ENCODE measurements around the gene GATA5. TPM values are rescaled to one million over a fixed set of nuclear protein-coding genes. Genes with fewer than 3 reads are reported as not detected.
"Not testable (repeated sequence)": the region's sequence is repeated elsewhere in the genome, so short reads cannot be mapped to it uniquely, and the experiment has no call there.

The GATA5 gene
- polyA plus RNA-seq, 1 experiment: not detected

- H3K27ac ChIP-seq (ENCODE audit: low read depth, low read length): no peak overlapping the region
- CTCF ChIA-PET: interaction anchor here (0.6 kb wide), 1 partner anchor 363 kb away, joined by 3 read pairs; no protein-coding TSS in a partner anchor
Measured at GRCh38 chr20:62428396-62429295, 47.1 kb downstream of the GATA5 start.

DNA sequence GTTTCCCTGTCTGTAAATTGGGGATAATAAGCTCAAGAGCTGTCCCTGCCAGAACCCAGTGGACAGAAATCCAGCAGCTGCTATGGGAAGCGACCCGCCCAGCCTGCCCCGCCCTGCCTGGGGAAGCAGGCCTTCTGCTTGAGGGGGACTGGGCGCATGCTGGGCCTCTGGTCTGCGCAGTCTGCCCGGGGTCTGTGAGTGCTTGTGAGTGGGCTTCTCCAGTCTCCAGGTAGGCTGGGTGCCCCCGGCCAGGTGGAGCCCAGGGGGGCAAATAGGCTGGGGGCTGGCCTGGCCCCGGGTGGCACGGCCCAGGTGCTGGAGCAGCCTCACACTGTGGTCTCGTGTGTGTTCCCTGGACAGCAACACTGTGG is 47.8 kb downstream of the GATA5 start:
- no peak overlapping the region for H3K27ac ChIP-seq (ENCODE audit: low read depth, low read length)
- H3K27me3 ChIP-seq (ENCODE audit: control insufficient read depth, insufficient read depth, low read length): peaks cover 16% of the 10 kb centered on the region
- DNase-seq (ENCODE audit: low read depth, low spot score): no peak
- CTCF ChIA-PET: no interaction called here
- POLR2A ChIA-PET: no interaction called here
- no peak overlapping the region for H3K4me3 ChIP-seq (ENCODE audit: low read depth, low read length)
- peaks cover 3% of the 10 kb centered on the region; the same call in 1 of the 2 replicates for H3K9me3 ChIP-seq (ENCODE audit: control insufficient read depth, insufficient read depth, low read length)
- TF ChIP-seq, protein P1, sequence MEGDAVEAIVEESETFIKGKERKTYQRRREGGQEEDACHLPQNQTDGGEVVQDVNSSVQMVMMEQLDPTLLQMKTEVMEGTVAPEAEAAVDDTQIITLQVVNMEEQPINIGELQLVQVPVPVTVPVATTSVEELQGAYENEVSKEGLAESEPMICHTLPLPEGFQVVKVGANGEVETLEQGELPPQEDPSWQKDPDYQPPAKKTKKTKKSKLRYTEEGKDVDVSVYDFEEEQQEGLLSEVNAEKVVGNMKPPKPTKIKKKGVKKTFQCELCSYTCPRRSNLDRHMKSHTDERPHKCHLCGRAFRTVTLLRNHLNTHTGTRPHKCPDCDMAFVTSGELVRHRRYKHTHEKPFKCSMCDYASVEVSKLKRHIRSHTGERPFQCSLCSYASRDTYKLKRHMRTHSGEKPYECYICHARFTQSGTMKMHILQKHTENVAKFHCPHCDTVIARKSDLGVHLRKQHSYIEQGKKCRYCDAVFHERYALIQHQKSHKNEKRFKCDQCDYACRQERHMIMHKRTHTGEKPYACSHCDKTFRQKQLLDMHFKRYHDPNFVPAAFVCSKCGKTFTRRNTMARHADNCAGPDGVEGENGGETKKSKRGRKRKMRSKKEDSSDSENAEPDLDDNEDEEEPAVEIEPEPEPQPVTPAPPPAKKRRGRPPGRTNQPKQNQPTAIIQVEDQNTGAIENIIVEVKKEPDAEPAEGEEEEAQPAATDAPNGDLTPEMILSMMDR (IDR thresholded peaks at IDR 0.05; ENCODE audit: low read depth, low read length): no peak

More at GRCh38 chr20:62428396-62429295, 47.1 kb downstream of the GATA5 start:
- Histone ChIP-seq H3K9me3 (ENCODE audit: control insufficient read depth, insufficient read depth, low read length) (peaks cover 3% of the 10 kb centered on the region; the same call in 1 of the 2 replicates), H3K27me3 (ENCODE audit: control insufficient read depth, insufficient read depth, low read length) (peaks cover 21% of the 10 kb centered on the region), H3K4me3 (ENCODE audit: low read depth, low read length) (no peak overlapping the region)
- POLR2A ChIA-PET: no interaction called here
- TF ChIP-seq, protein P1 (IDR thresholded peaks at IDR 0.05; ENCODE audit: low read depth, low read length): no peak
- DNase-seq (ENCODE audit: low read depth, low spot score): no peak

DNA sequence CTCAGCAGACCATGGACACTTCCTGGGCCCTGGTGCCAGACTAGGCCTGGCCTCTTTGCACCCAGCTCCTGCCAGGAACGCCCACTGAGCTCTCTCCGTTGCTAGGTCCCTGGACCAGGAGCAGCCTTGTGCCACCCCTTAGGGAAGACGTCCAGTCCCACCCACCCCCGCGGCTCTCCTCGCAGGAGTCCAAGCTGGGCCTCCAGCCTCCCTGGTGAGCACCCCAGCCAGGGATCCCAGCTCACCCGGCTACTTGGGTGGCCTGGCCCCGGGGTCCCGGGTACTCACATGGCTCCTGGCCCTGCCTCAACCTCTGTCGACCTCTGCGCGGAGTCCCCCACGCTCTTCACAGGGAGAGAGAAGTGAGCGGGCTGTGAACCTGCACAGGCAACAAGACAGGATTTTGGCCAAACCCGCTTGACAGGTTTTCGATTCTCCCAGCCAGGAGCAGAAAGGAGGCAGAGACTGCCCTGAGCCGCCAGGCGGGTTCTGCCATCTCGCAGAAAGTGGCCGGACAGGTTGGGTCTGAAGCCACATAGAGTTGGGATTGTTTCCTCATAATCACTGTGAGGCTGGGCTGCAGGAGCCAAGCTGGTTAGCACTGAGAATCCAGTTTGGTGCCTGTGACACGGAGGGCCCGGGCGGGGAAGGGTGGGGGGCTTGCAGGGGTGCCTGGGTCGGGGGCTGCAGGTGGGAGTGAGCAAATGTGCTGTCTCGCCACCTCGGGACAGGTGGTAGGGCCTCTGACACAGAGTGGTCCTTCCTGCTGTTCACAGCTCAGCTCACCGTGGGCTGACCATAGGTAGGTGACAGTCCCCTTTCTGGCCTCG is 48.4 kb downstream of the GATA5 start, which contains the start of gene RBBP8NL:
TSS of gene RBBP8NL (minus strand) at position 368 of the 830 bp plus-strand sequence. CDS start 7,892 bp downstream, outside the sequence.
- DNase-seq (ENCODE audit: low read depth, low spot score): no peak
- POLR2A ChIA-PET: no interaction called here
- H3K27ac ChIP-seq (ENCODE audit: low read depth, low read length): no peak within 1 kb of the TSS
- H3K4me3 ChIP-seq (ENCODE audit: low read depth, low read length): no peak within 1 kb of the TSS
- TF ChIP-seq, protein P1 (IDR thresholded peaks at IDR 0.05; ENCODE audit: low read depth, low read length): no peak
- peaks cover 11% of the 10 kb centered on the region for H3K27me3 ChIP-seq (ENCODE audit: control insufficient read depth, insufficient read depth, low read length)
- CTCF ChIA-PET: no interaction called here
- peaks cover 3% of the 10 kb centered on the region; the same call in 1 of the 2 replicates for H3K9me3 ChIP-seq (ENCODE audit: control insufficient read depth, insufficient read depth, low read length)

DNA sequence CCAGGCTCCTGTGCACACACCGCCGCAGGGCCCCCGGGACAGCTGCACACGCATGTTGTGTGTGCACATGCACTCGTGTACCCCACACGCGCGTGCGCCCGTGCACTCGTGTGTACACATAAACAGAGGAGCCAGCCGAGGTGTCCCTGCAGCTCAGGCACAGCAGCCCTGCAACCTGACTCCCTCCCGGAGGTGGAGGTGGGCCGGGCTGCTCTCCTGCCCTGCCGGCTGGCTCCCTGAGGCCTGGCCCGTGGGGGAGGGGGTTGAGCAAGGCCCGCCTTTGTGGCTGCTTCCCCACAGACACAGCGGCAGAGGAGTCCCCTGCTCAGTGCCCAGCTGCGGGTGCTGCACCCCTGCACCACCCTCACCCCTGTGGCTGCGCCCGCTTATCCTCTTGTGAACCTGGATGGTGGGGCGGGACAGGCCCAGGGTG is 49.1 kb downstream of the GATA5 start:
- no peak overlapping the region for H3K27ac ChIP-seq (ENCODE audit: low read depth, low read length)
- DNase-seq (ENCODE audit: low read depth, low spot score): no peak
- H3K27me3 ChIP-seq (ENCODE audit: control insufficient read depth, insufficient read depth, low read length): peaks cover 8% of the 10 kb centered on the region
- no peak overlapping the region for H3K4me3 ChIP-seq (ENCODE audit: low read depth, low read length)
- TF ChIP-seq, protein P1 (IDR thresholded peaks at IDR 0.05; ENCODE audit: low read depth, low read length): no peak
- peaks cover 3% of the 10 kb centered on the region; the same call in 1 of the 2 replicates for H3K9me3 ChIP-seq (ENCODE audit: control insufficient read depth, insufficient read depth, low read length)
- POLR2A ChIA-PET: no interaction called here
- CTCF ChIA-PET: no interaction called here

- H3K27me3 ChIP-seq (ENCODE audit: control insufficient read depth, insufficient read depth, low read length); CTCF ChIA-PET; H3K9me3 ChIP-seq (ENCODE audit: control insufficient read depth, insufficient read depth, low read length); DNase-seq (ENCODE audit: low read depth, low spot score); H3K4me3 ChIP-seq (ENCODE audit: low read depth, low read length); POLR2A ChIA-PET; H3K27ac ChIP-seq (ENCODE audit: low read depth, low read length): not testable (repeated sequence)
Measured at GRCh38 chr20:62426059-62426348, 49.8 kb downstream of the GATA5 start.
